HCT116 (cell line): ENCODE results near the gene BEND4.

Experiments
- CTCF ChIP-seq, 3 experiments: fragments of 200-600 bp in 1 of 3; sonication (generic) in 1 of 3; IDR thresholded peaks in 2 of 3; conservative IDR thresholded peaks in 1 of 3; 2 replicates each; pipeline ENCODE4 v1.5.1; 2012 to 2017; ENCODE audit warnings: low read depth in 2 of 3, low read length in 2 of 3, antibody characterized with exemption in 1 of 3, borderline replicate concordance in 1 of 3, control low read depth in 1 of 3, mild to moderate bottlenecking in 1 of 3, mixed read lengths in 1 of 3, mixed run types in 1 of 3, moderate library complexity in 1 of 3; ENCODE audit not compliant: insufficient read depth in 1 of 3
- ELF1 ChIP-seq: IDR thresholded peaks from 2 replicates; pipeline ENCODE4 v1.6.1; 2012; ENCODE audit warnings: low read depth, borderline replicate concordance
- EZH2 ChIP-seq: fragments of 200-600 bp; sonication (generic); IDR thresholded peaks from 2 replicates; pipeline ENCODE4 v1.6.1; 2017; ENCODE audit warnings: antibody characterized with exemption, mixed run types
- POLR2A ChIP-seq: IDR thresholded peaks from 2 replicates; pipeline ENCODE4 v1.7.0; 2011; ENCODE audit warnings: borderline replicate concordance; ENCODE audit not compliant: insufficient read depth, insufficient read length; ENCODE audit errors: extremely low read depth
- POLR2AphosphoS5 ChIP-seq: IDR thresholded peaks from 2 replicates; pipeline ENCODE4 v1.6.1; 2011; ENCODE audit warnings: mild to moderate bottlenecking, low read depth, low read length, moderate library complexity
- SIN3A ChIP-seq: IDR thresholded peaks from 2 replicates; pipeline ENCODE4 v1.6.1; 2012; ENCODE audit warnings: low read depth
- TCF7L2 ChIP-seq: IDR thresholded peaks from 2 replicates; pipeline ENCODE4 v1.7.0; 2011; ENCODE audit warnings: borderline replicate concordance, inconsistent platforms; ENCODE audit not compliant: insufficient read depth, insufficient read length; ENCODE audit errors: extremely low read depth

- no peak for TF ChIP-seq CTCF (IDR thresholded peaks at IDR 0.05 in 2 of 3, conservative IDR thresholded peaks at IDR 0.05 in 1 of 3; ENCODE audit: borderline replicate concordance in 1 of 3, insufficient read depth in 1 of 3, low read depth in 2 of 3, low read length in 2 of 3)
- TF ChIP-seq EZH2: no peak
- TF ChIP-seq ELF1: no peak
- no peak for TF ChIP-seq SIN3A
- TF ChIP-seq POLR2A: no peak
- no peak for TF ChIP-seq POLR2AphosphoS5
- no peak for TF ChIP-seq TCF7L2
Measured at GRCh38 chr4:42070463-42070862, 82.0 kb downstream of the BEND4 start.
